ENCODE data around the gene FRMPD1. TPM values are rescaled to one million over a fixed set of nuclear protein-coding genes. Genes with fewer than 3 reads are reported as not detected.
"Not testable (repeated sequence)": the region's sequence is repeated elsewhere in the genome, so short reads cannot be mapped to it uniquely, and the experiment has no call there.

The FRMPD1 gene, protein sequence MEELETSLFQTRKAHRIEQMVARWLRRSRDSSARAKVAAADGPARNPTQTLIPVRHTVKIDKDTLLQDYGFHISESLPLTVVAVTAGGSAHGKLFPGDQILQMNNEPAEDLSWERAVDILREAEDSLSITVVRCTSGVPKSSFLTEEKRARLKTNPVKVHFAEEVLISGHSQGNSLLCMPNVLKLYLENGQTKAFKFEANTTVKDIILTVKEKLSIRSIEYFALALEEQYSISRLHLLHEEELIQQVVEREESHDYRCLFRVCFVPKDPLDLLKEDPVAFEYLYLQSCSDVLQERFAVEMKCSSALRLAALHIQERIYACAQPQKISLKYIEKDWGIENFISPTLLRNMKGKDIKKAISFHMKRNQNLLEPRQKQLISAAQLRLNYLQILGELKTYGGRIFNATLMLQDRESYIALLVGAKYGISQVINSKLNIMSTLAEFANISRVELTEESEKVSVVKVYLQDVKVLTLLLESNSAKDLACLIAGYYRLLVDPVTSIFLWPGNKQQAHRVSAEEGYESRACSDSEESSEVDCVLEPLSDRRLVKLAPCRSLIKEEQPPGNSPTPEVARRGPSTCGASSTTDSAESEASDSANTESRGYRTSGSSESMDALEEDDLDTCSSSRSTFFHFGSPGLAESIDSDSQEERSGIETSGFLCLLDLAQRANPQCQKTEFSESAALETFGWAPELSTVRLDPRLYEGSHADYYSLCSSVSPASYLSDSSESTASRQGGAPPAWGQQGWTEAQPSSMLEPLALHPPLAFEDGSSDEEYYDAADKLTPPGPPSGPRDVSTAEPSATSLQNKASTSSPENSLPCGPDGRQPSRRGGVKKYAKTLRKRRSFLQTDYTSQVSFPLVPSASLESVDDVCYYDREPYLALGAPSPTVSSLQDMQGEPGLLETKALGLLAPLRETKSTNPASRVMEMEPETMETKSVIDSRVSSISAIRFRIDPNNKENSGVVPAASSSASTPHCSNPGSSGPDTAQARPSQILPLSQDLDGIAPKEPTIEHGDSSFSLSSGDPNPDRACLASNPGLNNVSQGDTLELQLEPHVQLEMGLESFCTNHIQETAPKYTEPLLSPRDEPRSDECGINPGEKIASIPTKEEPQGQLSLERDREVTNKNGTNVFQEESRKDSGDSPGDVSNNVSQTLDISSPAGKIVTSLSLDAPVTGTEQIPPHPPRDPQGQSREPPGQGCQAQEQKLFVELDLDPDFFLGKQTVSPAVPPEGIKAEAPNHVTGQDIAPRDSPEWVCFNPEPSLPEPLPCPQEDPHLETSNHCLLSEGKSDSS (N-terminal part only)
- polyA plus RNA-seq (2013, experiment 1 of 2): 0.03 TPM
- polyA plus RNA-seq (2013, experiment 2 of 2): 0.07 TPM

DNA sequence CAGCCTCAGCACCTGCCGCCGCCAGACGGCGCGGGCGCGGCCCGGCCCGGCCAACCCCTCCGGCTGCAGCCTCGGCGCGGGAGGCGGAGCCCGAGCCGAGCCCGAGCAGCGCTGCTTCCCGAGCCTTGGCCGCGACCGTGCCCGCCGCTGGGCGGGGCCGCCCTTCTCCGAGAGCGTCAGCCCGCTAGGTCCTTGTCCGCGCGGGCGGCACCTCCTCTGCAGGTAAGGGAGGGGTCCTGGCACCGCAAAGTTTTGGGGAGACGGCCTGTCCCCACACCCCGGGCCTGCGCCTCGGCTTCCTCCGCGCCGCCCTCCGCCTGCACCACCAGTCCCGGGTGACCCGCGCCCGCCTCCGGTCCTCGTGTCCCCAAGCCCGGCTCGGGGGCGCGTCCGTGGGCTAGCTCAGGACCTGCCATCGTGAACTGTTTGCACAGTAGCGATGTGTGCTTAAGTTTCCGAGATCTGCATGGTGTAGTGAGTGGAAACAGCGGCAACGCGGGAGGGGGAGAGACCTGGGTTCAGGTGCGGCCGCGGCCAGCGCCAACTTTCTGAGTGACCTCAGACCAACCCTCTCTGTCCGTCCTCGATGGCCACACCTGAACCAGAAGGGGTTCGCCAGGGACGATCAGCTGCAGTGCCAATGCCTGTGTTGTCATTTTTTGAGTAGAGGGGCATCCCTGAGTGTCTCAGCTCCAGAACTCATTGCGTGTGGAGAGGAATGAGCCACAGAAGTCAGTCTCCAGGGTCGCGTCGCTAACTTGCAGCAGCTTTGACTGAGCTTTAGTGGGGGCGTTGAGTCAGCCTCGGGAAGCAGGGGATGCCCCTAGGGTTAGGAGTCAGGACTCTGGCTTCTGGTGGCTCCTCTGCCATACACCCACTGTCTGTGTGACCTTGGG is at the start of gene FRMPD1:
FRMPD1 (plus strand) TSS at position 82 of the 896 bp plus-strand sequence. CDS start 41,688 bp downstream, outside the sequence.
- peak within 1 kb of the TSS; percentile 41 for H3K9ac ChIP-seq (ENCODE audit: low read length)
- no peak within 1 kb of the TSS for H2BK15ac ChIP-seq (replicated peaks; ENCODE audit: low read depth)
- no peak within 1 kb of the TSS for H2AK5ac ChIP-seq (ENCODE audit: low read length)
- H3K36me3 ChIP-seq (ENCODE audit: control insufficient read depth, insufficient read depth, low read length): no peaks in the 10 kb centered on the region
- H3K18ac ChIP-seq (ENCODE audit: low read length): no peak within 1 kb of the TSS
- no peaks in the 10 kb centered on the region for H3K4me1 ChIP-seq (ENCODE audit: control insufficient read depth, low read depth, low read length)
- H2BK5ac ChIP-seq (ENCODE audit: low read length): no peak within 1 kb of the TSS
- peak; percentile 70 for DNase-seq
- peaks cover 22% of the 10 kb centered on the region for H3K27me3 ChIP-seq (ENCODE audit: insufficient read depth, low read length, poor library complexity)
- H4K5ac ChIP-seq (ENCODE audit: low read length): no peak within 1 kb of the TSS
- H3K4me3 ChIP-seq (ENCODE audit: low read length): peak within 1 kb of the TSS; percentile 10
- no peak within 1 kb of the TSS for H3K23ac ChIP-seq (ENCODE audit: low read length)
- H3K27ac ChIP-seq (ENCODE audit: low read depth, low read length): no peak within 1 kb of the TSS
- H3K4me2 ChIP-seq (ENCODE audit: low read length): peak within 1 kb of the TSS; percentile 83
- H4K8ac ChIP-seq (ENCODE audit: low read depth, low read length): no peak within 1 kb of the TSS
- H3K79me1 ChIP-seq (ENCODE audit: low read length): no peaks in the 10 kb centered on the region
- no peaks in the 10 kb centered on the region for H3K79me2 ChIP-seq (ENCODE audit: control insufficient read depth, insufficient read depth, low read length)
- WGBS (ENCODE audit: extremely low coverage, insufficient coverage, low lambda C conversion rate): no CpG with 5 or more reads among the region's 73 CpGs
- no peak within 1 kb of the TSS for H2BK120ac ChIP-seq (ENCODE audit: low read depth, low read length)
- H3K56ac ChIP-seq (ENCODE audit: low read length): peak within 1 kb of the TSS; percentile 69
- no peak within 1 kb of the TSS for H3K4ac ChIP-seq (ENCODE audit: low read depth, low read length)

DNA sequence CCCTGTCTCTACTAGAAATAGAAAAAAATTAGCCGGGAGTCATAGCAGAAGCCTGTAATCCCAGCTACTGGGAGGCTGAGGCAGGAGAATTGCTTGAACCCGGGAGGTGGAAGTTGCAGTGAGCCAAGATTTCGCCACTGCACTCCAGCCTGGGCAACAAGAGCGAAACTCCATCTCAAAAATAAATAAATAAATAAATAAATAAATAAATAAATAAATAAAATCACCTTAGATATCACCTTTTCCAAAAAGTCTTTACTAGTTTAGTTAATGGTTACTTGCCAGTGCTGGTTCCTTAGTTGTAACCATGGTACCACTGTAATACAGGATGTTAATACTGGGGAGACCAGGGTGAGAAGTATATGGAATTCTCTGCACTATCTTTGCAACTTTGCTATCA is 48.7 kb upstream of the FRMPD1 start:
- not testable (repeated sequence) for H3K27me3 ChIP-seq (ENCODE audit: insufficient read depth, low read length, poor library complexity); H3K79me2 ChIP-seq (ENCODE audit: control insufficient read depth, insufficient read depth, low read length); H3K9ac ChIP-seq (ENCODE audit: low read length); H2BK120ac ChIP-seq (ENCODE audit: low read depth, low read length); H2BK5ac ChIP-seq (ENCODE audit: low read length); H3K23ac ChIP-seq (ENCODE audit: low read length); H3K79me1 ChIP-seq (ENCODE audit: low read length); H3K56ac ChIP-seq (ENCODE audit: low read length); H3K4me1 ChIP-seq (ENCODE audit: control insufficient read depth, low read depth, low read length); H3K4ac ChIP-seq (ENCODE audit: low read depth, low read length); H3K18ac ChIP-seq (ENCODE audit: low read length); H4K5ac ChIP-seq (ENCODE audit: low read length); H2AK5ac ChIP-seq (ENCODE audit: low read length); H3K4me3 ChIP-seq (ENCODE audit: low read length); H3K27ac ChIP-seq (ENCODE audit: low read depth, low read length); DNase-seq; H2BK15ac ChIP-seq (replicated peaks; ENCODE audit: low read depth); H4K8ac ChIP-seq (ENCODE audit: low read depth, low read length); H3K36me3 ChIP-seq (ENCODE audit: control insufficient read depth, insufficient read depth, low read length); H3K4me2 ChIP-seq (ENCODE audit: low read length)
- no CpG with 5 or more reads among the region's 4 CpGs for WGBS (ENCODE audit: extremely low coverage, insufficient coverage, low lambda C conversion rate)

DNA sequence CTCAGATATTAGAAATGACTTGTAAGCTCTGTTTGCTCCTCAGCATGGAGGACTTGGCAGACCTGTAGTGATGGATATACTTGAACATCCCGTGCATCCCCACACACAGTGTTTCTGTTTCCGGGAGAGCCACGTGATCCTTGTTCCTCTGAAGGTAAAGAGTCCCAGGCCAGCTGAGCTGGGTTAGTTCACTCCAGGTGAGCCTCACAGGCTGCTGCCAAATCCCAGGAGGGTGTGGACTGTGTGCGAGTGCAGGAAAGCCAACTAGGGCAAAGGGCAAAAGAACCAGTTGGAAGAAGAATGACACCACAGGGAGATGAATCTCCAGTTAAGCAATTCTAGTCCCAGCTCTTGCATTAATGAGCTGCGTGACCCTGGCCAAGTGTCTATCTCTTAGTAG is 47.9 kb upstream of the FRMPD1 start:
- Histone ChIP-seq H3K27me3 (ENCODE audit: insufficient read depth, low read length, poor library complexity) (no peaks in the 10 kb centered on the region), H3K4me3 (ENCODE audit: low read length) (no peak overlapping the region), H3K23ac (ENCODE audit: low read length) (no peak overlapping the region), H3K4me2 (ENCODE audit: low read length) (no peak overlapping the region), H2AK5ac (ENCODE audit: low read length) (no peak overlapping the region), H4K8ac (ENCODE audit: low read depth, low read length) (no peak overlapping the region), H3K4ac (ENCODE audit: low read depth, low read length) (no peak overlapping the region), H3K9ac (ENCODE audit: low read length) (no peak overlapping the region), H3K79me1 (ENCODE audit: low read length) (no peaks in the 10 kb centered on the region), H3K18ac (ENCODE audit: low read length) (no peak overlapping the region), H2BK120ac (ENCODE audit: low read depth, low read length) (no peak overlapping the region), H3K27ac (ENCODE audit: low read depth, low read length) (no peak overlapping the region), H4K5ac (ENCODE audit: low read length) (no peak overlapping the region), H3K4me1 (ENCODE audit: control insufficient read depth, low read depth, low read length) (no peaks in the 10 kb centered on the region), H2BK15ac (replicated peaks; ENCODE audit: low read depth) (no peak overlapping the region), H3K56ac (ENCODE audit: low read length) (no peak overlapping the region), H3K79me2 (ENCODE audit: control insufficient read depth, insufficient read depth, low read length) (no peaks in the 10 kb centered on the region), H3K36me3 (ENCODE audit: control insufficient read depth, insufficient read depth, low read length) (no peaks in the 10 kb centered on the region), H2BK5ac (ENCODE audit: low read length) (no peak overlapping the region)
- DNase-seq: no peak
- no CpG with 5 or more reads among the region's 5 CpGs for WGBS (ENCODE audit: extremely low coverage, insufficient coverage, low lambda C conversion rate)

DNA sequence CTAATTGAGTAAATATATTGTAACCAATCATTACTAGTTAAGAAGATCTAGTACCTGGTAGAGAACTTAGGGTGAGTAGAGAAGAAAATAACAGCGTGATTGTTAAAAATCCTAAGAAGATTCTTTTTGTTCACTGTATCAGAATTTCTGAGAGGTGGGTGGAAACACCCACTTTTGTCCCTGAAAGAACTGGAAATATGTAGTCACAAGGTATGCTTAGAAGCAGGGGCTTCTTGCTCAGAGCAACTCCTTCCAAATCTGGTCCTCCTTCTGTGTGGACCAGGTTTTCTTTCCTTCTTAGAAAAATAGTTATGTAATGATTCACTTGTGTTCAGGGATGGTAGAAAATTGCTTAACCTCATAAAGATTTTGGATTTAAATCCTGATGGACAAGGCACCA is 46.5 kb upstream of the FRMPD1 start:
- Histone ChIP-seq H3K4ac (ENCODE audit: low read depth, low read length) (no peak overlapping the region), H2BK120ac (ENCODE audit: low read depth, low read length) (no peak overlapping the region), H3K4me3 (ENCODE audit: low read length) (no peak overlapping the region), H3K27ac (ENCODE audit: low read depth, low read length) (no peak overlapping the region), H2BK5ac (ENCODE audit: low read length) (no peak overlapping the region), H3K18ac (ENCODE audit: low read length) (no peak overlapping the region), H2BK15ac (replicated peaks; ENCODE audit: low read depth) (no peak overlapping the region), H3K79me1 (ENCODE audit: low read length) (no peaks in the 10 kb centered on the region), H2AK5ac (ENCODE audit: low read length) (no peak overlapping the region), H3K23ac (ENCODE audit: low read length) (no peak overlapping the region), H3K4me1 (ENCODE audit: control insufficient read depth, low read depth, low read length) (no peaks in the 10 kb centered on the region), H3K56ac (ENCODE audit: low read length) (no peak overlapping the region), H3K27me3 (ENCODE audit: insufficient read depth, low read length, poor library complexity) (no peaks in the 10 kb centered on the region), H3K36me3 (ENCODE audit: control insufficient read depth, insufficient read depth, low read length) (no peaks in the 10 kb centered on the region), H4K8ac (ENCODE audit: low read depth, low read length) (no peak overlapping the region), H3K79me2 (ENCODE audit: control insufficient read depth, insufficient read depth, low read length) (no peaks in the 10 kb centered on the region), H3K4me2 (ENCODE audit: low read length) (no peak overlapping the region), H3K9ac (ENCODE audit: low read length) (no peak overlapping the region), H4K5ac (ENCODE audit: low read length) (no peak overlapping the region)
- no CpG with 5 or more reads among the region's 1 CpG for WGBS (ENCODE audit: extremely low coverage, insufficient coverage, low lambda C conversion rate)
- no peak for DNase-seq

DNA sequence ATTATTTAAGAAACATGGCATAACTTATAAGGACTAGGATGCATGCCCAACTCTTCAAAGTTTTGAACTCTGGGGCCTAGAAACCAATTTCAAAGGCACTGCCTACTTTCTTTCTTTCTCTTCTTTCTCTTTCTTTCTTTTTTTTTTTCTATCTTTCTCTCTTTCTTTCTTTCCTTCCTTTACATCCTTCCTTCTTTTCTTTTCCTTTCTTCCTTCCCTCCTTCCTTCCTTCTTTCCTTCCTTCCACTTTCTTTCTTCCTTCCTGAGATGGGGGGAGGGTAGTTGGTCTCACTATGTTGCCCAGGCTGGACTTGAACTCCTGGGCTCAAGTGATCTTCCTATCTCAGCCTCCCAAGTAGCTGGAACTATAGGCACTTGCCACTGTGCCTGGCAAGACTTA is 42.5 kb upstream of the FRMPD1 start:
- H3K4me2 ChIP-seq (ENCODE audit: low read length): no peak overlapping the region
- H3K27ac ChIP-seq (ENCODE audit: low read depth, low read length): no peak overlapping the region
- no peak overlapping the region for H4K8ac ChIP-seq (ENCODE audit: low read depth, low read length)
- H2BK120ac ChIP-seq (ENCODE audit: low read depth, low read length): no peak overlapping the region
- H2AK5ac ChIP-seq (ENCODE audit: low read length): no peak overlapping the region
- H2BK15ac ChIP-seq (replicated peaks; ENCODE audit: low read depth): no peak overlapping the region
- no peak overlapping the region for H3K23ac ChIP-seq (ENCODE audit: low read length)
- no peaks in the 10 kb centered on the region for H3K36me3 ChIP-seq (ENCODE audit: control insufficient read depth, insufficient read depth, low read length)
- H2BK5ac ChIP-seq (ENCODE audit: low read length): no peak overlapping the region
- H3K27me3 ChIP-seq (ENCODE audit: insufficient read depth, low read length, poor library complexity): no peaks in the 10 kb centered on the region
- no peak overlapping the region for H3K4ac ChIP-seq (ENCODE audit: low read depth, low read length)
- H3K4me3 ChIP-seq (ENCODE audit: low read length): no peak overlapping the region
- H4K5ac ChIP-seq (ENCODE audit: low read length): no peak overlapping the region
- no peaks in the 10 kb centered on the region for H3K4me1 ChIP-seq (ENCODE audit: control insufficient read depth, low read depth, low read length)
- no peak overlapping the region for H3K18ac ChIP-seq (ENCODE audit: low read length)
- H3K79me1 ChIP-seq (ENCODE audit: low read length): no peaks in the 10 kb centered on the region
- H3K9ac ChIP-seq (ENCODE audit: low read length): no peak overlapping the region
- no peak for DNase-seq
- no peak overlapping the region for H3K56ac ChIP-seq (ENCODE audit: low read length)
- no peaks in the 10 kb centered on the region for H3K79me2 ChIP-seq (ENCODE audit: control insufficient read depth, insufficient read depth, low read length)
